Activated T-cell treated with anti-CD3 and anti-CD28 coated beads, Interleukin-2, amount 50 U/mL, for 4 hours (primary cell): ENCODE measurements around the gene PNMA8C. TPM values are rescaled to one million over a fixed set of nuclear protein-coding genes. Genes with fewer than 3 reads are reported as not detected.
"Not testable (repeated sequence)": the region's sequence is repeated elsewhere in the genome, so short reads cannot be mapped to it uniquely, and the experiment has no call there.

Experiments used
- ATAC-seq, 2 donors: fragments of 200-7000 bp; cut with Tn5 transposase; one replicate each; pipeline ENCODE4 v1.10.0; 2021
- DNase-seq: peaks from one replicate; pipeline ENCODE4 v3.0.0-alpha.2; 2020
- H3K27me3 Mint-ChIP-seq: one replicate; pipeline ENCODE4 v1.8.0; 2021; ENCODE audit warnings: low read depth, mixed read lengths
- H3K36me3 Mint-ChIP-seq: one replicate; pipeline ENCODE4 v1.8.0; 2022; ENCODE audit warnings: mixed read lengths; ENCODE audit not compliant: insufficient read depth
- H3K4me1 Mint-ChIP-seq: one replicate; pipeline ENCODE4 v1.8.0; 2021; ENCODE audit warnings: low read depth, mixed read lengths
- H3K4me3 Mint-ChIP-seq: one replicate; pipeline ENCODE4 v1.8.0; 2021; ENCODE audit warnings: mild to moderate bottlenecking, moderate library complexity, mixed read lengths
- H3K9me3 Mint-ChIP-seq: one replicate; pipeline ENCODE4 v1.8.0; 2021; ENCODE audit warnings: mixed read lengths
- total RNA-seq, 3 donors: library from RNA; stranded (reverse); gene quantifications; one replicate each; pipeline ENCODE4 v1.2.1, GENCODE V29; 2021

The PNMA8C gene
- total RNA-seq, 3 donors from 2014 or later: not detected

DNA sequence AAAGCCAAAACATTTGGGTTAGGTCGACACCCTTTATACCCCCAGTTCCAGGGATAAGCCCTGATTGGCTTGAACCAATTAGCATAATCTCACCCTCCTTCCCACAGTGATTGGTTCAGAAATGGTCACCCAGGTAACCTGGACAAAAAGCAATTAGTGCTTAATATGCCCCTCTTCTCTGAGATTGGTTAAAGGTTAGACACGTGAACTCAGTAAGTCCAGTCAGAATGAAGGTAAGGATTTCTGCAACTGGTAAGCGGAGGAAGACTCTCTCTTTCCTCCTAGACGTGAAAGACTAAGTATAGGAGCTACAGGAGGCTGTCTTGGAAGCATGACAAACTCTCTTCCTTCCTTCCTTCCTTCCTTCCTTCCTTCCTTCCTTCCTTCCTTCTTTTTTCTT, 1.3 kb upstream of the PNMA8C start:
- H3K4me3 Mint-ChIP-seq: no peak overlapping the region
- peaks cover 73% of the 10 kb centered on the region for H3K27me3 Mint-ChIP-seq
- H3K36me3 Mint-ChIP-seq: no peaks in the 10 kb centered on the region
- no peaks in the 10 kb centered on the region for H3K9me3 Mint-ChIP-seq
- peaks cover 33% of the 10 kb centered on the region for H3K4me1 Mint-ChIP-seq
- DNase-seq (no peak), ATAC-seq (no peak)

DNA sequence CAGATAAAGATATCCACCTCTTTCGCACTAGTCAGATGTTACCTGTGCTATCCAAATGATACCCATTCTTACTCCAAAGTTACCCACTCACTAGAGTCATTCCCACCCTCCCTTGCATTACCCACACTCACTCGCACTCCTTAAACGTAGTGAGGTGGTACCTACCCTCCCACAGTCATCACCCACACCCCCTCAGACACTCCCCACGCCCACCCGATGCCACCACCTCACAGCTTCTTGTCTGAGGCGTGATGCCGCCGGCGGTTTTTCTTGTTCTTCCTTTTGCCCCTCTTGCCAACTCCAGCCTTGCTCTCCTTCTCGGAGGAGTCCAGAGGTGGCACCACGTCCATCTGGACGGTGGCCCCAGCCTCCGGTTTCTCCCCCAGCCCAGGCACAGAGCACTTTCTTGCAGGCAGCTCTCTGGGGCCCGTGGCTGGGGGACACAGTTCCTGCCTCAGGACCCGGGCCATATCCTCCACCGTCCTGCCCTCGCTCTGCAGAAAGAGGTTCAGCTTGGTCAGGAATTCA, 1.2 kb downstream of the PNMA8C start:
- H3K4me1 Mint-ChIP-seq: peaks cover 33% of the 10 kb centered on the region
- no peak overlapping the region for H3K4me3 Mint-ChIP-seq
- H3K36me3 Mint-ChIP-seq: no peaks in the 10 kb centered on the region
- no peak for ATAC-seq
- H3K9me3 Mint-ChIP-seq: no peaks in the 10 kb centered on the region
- H3K27me3 Mint-ChIP-seq: peaks cover 82% of the 10 kb centered on the region
- DNase-seq: no peak

DNA sequence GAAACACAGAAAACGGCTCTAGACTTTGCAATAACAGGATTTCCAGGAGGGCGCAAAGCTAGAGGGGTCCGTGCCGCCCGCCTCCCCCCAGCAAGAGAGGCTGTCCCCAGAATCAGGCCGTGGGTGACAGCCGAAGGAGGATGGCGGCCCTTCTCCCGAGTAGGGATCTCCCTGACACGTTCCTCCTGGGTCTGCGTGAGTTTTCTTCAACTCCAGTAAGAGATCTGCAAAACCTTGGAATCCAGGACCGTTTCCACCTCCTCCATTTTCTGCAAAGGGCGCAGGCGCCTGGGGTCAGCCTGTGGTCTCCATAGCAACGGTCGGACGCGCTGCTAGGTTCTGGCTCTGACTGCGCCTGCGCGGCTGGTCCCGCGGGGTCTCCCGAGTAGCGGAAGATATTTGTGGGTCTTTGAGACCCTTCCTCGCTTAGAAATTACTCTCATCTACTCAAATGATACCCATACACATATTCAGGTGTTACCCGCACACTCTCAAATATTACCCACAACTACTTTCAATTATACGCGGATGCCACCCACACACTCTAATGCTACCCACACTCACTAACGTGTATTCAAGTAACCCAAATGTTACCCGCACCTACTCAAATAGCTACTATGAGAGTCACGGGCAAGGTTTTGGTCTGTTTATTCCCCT, 2.1 kb downstream of the PNMA8C start:
- Mint-ChIP-seq H3K27me3 (peaks cover 81% of the 10 kb centered on the region), H3K4me3 (peak overlapping the region; percentile 72), H3K9me3 (no peaks in the 10 kb centered on the region), H3K36me3 (no peaks in the 10 kb centered on the region), H3K4me1 (peaks cover 33% of the 10 kb centered on the region)
- ATAC-seq: peak; percentile 74 to 84
- no peak for DNase-seq

DNA sequence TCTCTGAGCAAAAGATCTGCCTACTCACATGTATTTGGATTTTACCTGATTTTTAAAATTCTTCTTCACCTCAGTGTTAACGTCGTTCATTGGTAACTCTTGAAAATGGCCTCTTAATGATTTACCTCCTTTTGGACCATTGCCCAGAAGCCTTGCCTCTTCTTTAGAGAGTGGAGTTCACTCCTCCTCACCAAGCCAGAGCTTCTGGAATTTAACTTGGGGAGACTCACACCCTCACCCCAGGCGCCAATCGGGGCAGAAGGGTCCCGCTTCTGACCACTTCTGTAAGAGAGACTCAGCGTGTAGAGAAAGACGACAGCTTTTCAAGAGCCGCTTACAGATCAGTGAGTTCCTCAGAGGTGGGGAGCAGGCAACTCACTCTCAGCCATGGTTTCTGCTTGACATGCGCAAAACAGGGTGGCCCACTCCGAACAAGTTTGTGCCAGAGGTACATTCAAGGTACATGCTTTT, 2.7 kb downstream of the PNMA8C start:
- H3K9me3 Mint-ChIP-seq: no peaks in the 10 kb centered on the region
- H3K4me3 Mint-ChIP-seq: peak overlapping the region; percentile 72
- H3K36me3 Mint-ChIP-seq: no peaks in the 10 kb centered on the region
- DNase-seq (no peak), ATAC-seq (peak in 1 of 2 donors; percentile 15)
- H3K27me3 Mint-ChIP-seq: peaks cover 75% of the 10 kb centered on the region
- peaks cover 33% of the 10 kb centered on the region for H3K4me1 Mint-ChIP-seq

DNA sequence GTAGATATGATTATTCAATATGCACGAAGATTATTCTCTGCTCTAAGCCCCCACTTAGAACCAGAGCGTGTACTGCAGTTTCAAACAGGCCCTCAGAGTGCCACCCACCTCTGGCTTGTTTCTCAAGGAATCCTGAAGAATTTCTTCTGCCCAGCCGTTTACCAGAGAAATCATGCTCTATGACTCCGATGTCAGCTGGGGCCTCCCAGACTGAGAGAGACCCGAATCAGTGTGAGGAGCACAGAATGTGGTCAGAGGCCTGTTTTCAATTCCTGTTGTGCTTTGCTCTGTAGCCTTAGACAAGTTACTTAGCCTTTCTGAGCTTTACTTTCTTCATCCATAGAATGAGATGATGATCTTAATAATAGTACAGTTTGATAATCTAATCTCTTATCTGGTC, 5.5 kb downstream of the PNMA8C start:
- DNase-seq: no peak
- no peaks in the 10 kb centered on the region for H3K9me3 Mint-ChIP-seq
- no peak for ATAC-seq
- H3K27me3 Mint-ChIP-seq: peaks cover 72% of the 10 kb centered on the region
- no peaks in the 10 kb centered on the region for H3K36me3 Mint-ChIP-seq
- peaks cover 23% of the 10 kb centered on the region for H3K4me1 Mint-ChIP-seq
- H3K4me3 Mint-ChIP-seq: no peak overlapping the region

DNA sequence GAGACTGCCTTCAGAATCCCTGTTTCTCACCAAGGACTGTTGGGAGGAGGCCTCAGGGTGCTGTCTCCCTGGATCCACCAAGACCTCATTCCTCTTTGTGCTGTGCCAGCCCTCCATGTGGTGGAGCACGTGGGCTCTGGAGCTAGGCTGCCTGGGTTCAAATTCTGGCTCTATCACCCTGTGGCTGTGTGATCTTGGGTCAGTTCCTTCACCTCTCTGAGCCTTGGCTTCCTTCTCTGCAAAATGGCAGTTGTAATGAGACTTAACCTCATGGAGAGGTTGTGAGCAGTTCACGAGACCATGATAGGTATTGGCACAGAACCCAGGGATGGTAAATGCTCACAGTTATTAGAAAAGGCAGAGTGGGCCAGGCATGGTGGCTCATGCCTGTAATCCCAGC, 6.4 kb downstream of the PNMA8C start:
- H3K27me3 Mint-ChIP-seq: peaks cover 65% of the 10 kb centered on the region
- DNase-seq (no peak), ATAC-seq (no peak)
- H3K36me3 Mint-ChIP-seq: no peaks in the 10 kb centered on the region
- no peak overlapping the region for H3K4me3 Mint-ChIP-seq
- H3K4me1 Mint-ChIP-seq: peaks cover 15% of the 10 kb centered on the region
- no peaks in the 10 kb centered on the region for H3K9me3 Mint-ChIP-seq

DNA sequence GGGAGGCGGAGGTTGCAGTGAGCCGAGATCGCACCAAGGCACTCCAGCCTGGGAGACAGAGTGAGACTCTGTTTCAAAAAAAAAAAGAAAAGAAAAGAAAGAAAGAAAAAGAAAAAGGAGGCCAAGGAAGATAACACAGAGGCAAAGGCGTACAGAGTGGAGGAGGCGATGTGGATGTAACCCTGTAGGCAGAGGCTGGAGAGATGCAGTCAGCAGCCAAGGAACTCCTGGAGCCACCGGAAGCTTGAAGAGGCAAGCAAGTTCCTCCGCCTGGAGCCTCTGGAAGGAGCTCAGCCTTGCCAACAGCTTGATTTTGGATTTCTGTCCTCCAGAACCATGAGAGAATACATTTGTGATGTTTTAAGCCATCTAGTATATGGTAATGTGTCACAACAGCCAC, 8.7 kb downstream of the PNMA8C start:
- no peak for DNase-seq
- Mint-ChIP-seq H3K36me3 (no peaks in the 10 kb centered on the region), H3K4me3 (no peak overlapping the region), H3K9me3 (no peaks in the 10 kb centered on the region), H3K27me3 (peaks cover 66% of the 10 kb centered on the region), H3K4me1 (peaks cover 5% of the 10 kb centered on the region)
- no peak for ATAC-seq

DNA sequence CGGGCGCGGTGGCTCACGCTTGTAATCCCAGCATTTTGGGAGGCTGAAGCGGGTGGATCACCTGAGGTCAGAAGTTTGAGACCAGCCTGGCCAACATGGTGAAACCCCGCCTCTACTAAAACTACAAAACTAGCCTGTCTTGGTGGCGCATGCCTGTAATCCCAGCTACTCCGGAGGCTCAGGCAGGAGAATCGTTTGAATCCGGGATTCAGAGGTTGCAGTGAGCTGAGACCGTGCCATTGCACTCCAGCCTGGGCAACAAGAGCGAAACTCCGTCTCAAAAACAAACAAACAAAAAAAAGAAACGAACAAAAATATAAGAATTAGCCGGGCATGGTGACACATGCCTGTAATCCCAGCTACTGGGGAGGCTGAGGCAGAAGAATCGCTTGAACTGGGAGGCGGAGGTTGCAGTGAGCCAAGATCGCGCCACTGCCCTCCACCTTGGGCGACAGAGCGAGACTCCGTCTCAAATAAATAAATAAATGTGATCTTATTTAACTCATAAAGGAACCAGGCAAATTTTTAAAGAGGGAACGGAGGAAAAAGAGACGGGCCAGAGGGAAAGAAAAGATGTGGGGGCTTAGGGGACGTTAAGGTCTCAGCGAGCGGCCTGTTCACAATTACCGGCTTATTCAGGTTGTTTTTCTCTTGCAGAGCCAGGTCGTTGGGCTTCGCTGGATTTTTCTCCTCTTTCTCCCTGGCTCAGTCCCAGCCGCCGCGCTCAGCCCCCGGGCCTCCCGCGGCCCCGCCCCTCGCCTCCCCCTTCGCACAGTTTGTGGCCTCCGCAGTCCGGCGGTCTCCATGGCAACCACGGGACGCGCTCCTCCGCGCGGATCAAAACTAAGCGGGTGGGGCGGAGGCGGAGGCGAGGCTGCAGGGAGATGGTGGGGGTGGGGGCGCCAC, 12.7 kb downstream of the PNMA8C start:
- peak; percentile 36 for DNase-seq
- not testable (repeated sequence) for H3K36me3 Mint-ChIP-seq, H3K4me3 Mint-ChIP-seq, H3K9me3 Mint-ChIP-seq, ATAC-seq
- Mint-ChIP-seq H3K27me3 (peaks cover 78% of the 10 kb centered on the region), H3K4me1 (peaks cover 11% of the 10 kb centered on the region)

DNA sequence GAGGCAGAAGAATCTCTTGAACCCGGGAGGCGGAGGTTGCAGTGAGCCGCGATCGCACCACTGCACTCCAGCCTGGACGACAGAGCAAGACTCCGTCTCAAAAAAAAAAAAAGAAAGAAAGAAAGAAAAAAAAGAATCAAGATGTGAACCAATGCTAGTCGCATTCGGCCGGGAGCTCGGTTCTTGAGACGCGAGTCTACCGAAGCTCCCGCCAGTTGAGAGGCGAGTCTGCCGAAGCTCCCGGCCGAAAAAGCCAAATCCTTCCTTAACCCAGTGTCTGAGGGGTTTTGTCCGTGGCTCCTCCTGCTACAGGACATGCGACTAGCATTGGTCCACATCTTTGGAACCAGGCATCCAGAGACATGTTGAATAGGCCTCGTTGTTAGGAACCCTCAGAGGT, 13.8 kb downstream of the PNMA8C start:
- Mint-ChIP-seq H3K4me1 (peaks cover 11% of the 10 kb centered on the region), H3K27me3 (peaks cover 84% of the 10 kb centered on the region)
- DNase-seq, H3K36me3 Mint-ChIP-seq, ATAC-seq, H3K9me3 Mint-ChIP-seq, H3K4me3 Mint-ChIP-seq: not testable (repeated sequence)

DNA sequence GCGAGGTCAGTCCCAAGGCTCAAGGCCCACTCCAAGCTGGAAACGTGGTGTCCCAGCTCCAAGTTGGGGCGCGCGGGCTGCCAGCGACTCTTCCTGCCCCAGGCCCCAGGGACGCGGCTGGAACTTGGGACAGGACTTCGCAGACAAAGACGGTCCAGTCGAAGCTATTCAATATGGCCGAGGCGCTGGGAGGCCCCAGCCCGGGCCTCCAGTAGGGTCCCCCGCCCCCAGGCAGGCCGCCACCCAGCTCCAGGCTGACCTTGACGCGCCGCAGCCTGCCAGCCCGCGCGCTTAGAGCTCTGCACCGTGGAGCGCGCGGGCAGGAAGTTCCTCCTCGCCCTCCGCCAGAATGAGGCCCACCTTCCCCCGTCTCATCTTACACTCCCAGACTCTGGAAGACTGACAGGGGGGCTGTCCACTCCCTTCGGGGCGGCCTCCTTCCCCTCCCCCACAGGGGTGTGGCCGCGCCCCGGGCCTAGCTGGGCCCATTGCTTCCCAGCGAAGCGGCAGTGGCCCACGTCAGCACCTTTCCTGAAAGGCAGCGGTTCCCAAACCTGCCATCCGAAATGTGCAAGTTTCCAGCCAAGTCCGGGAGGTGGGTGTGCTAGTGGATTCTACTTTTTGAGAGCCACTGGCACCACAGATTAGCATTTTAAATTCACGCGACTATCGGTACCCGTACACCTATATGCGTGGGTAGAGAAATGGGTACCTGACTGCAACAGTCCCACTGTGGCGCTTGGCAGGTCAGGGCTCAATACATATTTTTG, 15.3 kb downstream of the PNMA8C start, which contains the start of gene CCDC8:
Gene CCDC8, minus strand, starts transcription at position 303 of the 770 bp plus-strand sequence. CDS start 754 bp downstream, outside the sequence.
- H3K27me3 Mint-ChIP-seq: peaks cover 79% of the 10 kb centered on the region
- peak in 1 of 2 donors; percentile 53 for ATAC-seq
- peaks cover 12% of the 10 kb centered on the region for H3K4me1 Mint-ChIP-seq
- no peak for DNase-seq
- no peaks in the 10 kb centered on the region for H3K36me3 Mint-ChIP-seq
- no peaks in the 10 kb centered on the region for H3K9me3 Mint-ChIP-seq
- H3K4me3 Mint-ChIP-seq: no peak within 1 kb of the TSS

DNA sequence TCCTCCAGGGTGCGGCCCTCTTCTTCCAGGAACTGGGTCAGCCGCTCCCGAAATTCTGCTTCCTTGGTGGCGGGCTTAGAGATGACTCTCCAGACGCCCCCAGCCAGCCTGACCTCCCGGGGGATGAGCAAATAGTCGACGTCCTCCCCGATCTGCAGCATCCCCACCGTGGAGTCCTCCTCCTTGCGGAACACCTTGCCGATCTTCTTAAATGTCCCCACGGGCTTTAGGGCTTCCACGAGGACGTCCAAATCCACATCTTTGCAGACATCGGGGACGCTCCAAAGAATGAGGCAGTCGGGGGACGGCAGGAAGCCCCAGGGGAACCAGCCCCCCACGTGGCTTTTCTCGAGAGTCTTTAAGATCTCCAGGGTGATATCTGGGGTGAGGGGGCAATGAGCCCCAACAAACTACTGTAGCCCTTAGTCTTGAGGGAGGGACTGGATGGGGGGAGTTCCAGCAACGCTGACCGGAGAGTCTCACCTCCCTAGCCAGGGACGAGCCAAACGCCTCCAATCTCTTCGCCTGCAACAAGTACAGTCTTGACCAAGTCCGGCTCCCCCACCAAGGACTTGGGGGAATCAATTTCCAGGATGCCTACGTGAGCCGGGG, 16.0 kb downstream of the PNMA8C start:
- DNase-seq: no peak
- Mint-ChIP-seq H3K4me1 (peaks cover 14% of the 10 kb centered on the region), H3K27me3 (peaks cover 83% of the 10 kb centered on the region), H3K4me3 (no peak overlapping the region), H3K9me3 (no peaks in the 10 kb centered on the region), H3K36me3 (no peaks in the 10 kb centered on the region)
- no peak for ATAC-seq

DNA sequence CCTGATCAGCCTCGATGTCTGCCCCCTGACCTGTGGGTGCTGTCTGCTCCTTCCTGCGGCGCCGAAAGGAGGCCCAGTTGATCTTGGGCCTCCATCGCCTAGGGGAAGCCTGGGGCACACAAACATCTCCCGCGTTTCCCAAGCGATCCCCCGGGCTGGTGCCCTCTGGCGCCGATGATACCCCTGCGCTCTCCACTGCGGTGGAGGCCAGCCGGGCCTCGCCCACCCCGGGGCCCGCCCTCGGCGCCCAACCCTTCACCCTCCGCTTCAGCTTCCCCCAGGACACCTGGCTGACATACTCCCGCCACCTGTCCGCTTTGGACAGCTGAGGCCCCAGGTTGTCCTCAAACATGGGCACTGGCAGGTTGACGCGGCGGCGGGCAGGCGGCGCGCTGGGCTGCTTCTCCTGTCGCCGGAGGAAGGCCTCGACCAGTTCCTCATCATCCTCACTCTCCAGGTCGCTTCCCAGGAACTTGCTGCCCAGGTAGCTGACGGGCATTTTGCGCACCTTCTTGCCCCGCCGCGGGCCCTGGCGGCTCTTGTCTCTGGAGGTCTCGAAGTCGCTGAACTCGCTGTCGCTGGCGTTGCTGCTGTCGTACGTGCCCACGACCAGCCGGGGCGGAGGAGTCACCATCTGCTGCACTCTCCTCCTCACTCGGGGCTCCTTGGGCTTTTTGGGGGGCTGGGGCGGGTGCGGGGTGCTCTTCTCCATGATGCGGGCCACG, 16.6 kb downstream of the PNMA8C start:
- ATAC-seq (no peak), DNase-seq (no peak)
- Mint-ChIP-seq H3K9me3 (no peaks in the 10 kb centered on the region), H3K27me3 (peaks cover 85% of the 10 kb centered on the region), H3K4me1 (peaks cover 14% of the 10 kb centered on the region), H3K36me3 (no peaks in the 10 kb centered on the region), H3K4me3 (no peak overlapping the region)
